ENCODE measurements around the gene REPS2. TPM values are rescaled to one million over a fixed set of nuclear protein-coding genes. Genes with fewer than 3 reads are reported as not detected.

Gene REPS2
- polyA plus RNA-seq, 3 donors = 2.1 to 4.7 (median 3.6) TPM

GRCh38 chrX:16986169-16986568 is 39.7 kb downstream of the REPS2 start:
- no CpG with 5 or more reads among the region's 2 CpGs for WGBS (ENCODE audit: insufficient coverage)

GRCh38 chrX:16989750-16990149 is 43.3 kb downstream of the REPS2 start:
- TF ChIP-seq CTCF (IDR thresholded peaks at IDR 0.05) = no peak
- H3K9ac ChIP-seq (ENCODE audit: insufficient read depth, low read length, poor library complexity, severe bottlenecking) = no peak overlapping the region
- H3K9me3 ChIP-seq (replicated peaks in 1 of 2; ENCODE audit: control insufficient read depth in 1 of 2, insufficient read depth in 1 of 2, low read length in 2 of 2) = peaks cover 0 to 4% of the 10 kb centered on the region in 2 donors
- H3K36me3 Mint-ChIP-seq = peaks cover 0 to 2% of the 10 kb centered on the region in 2 donors
- H3K36me3 ChIP-seq (replicated peaks in 1 of 2; ENCODE audit: control insufficient read depth in 1 of 2, insufficient read depth in 2 of 2, low read length in 2 of 2) = no peaks in the 10 kb centered on the region
- no peak for DNase-seq
- no peak overlapping the region for H3K27ac ChIP-seq (ENCODE audit: low read depth in 1 of 2, low read length in 2 of 2)
- no peaks in the 10 kb centered on the region for H4K20me1 ChIP-seq (ENCODE audit: insufficient read depth, low read length)
- H3K27ac Mint-ChIP-seq = no peak overlapping the region
- no peaks in the 10 kb centered on the region for H3K79me2 ChIP-seq (ENCODE audit: insufficient read depth, low read length)
- H3K4me1 ChIP-seq (ENCODE audit: control insufficient read depth in 1 of 2, insufficient read depth in 2 of 2, low read length in 2 of 2) = no peaks in the 10 kb centered on the region
- H3K4me3 ChIP-seq (replicated peaks in 1 of 3; ENCODE audit: low read depth in 2 of 3, low read length in 3 of 3) = no peak overlapping the region
- H3K4me3 Mint-ChIP-seq = no peak overlapping the region
- peaks cover 0 to 22% (median 0%) of the 10 kb centered on the region in 3 donors for H3K27me3 Mint-ChIP-seq (ENCODE audit: low read depth in 3 of 3)
- H3K27me3 ChIP-seq (ENCODE audit: control insufficient read depth in 2 of 2, insufficient read depth in 2 of 2, low read length in 2 of 2) = peaks cover 0 to 25% of the 10 kb centered on the region in 2 donors
- no peak overlapping the region for H3K4me2 ChIP-seq (replicated peaks; ENCODE audit: extremely low read depth, low read length, poor library complexity, severe bottlenecking)
- H2AFZ ChIP-seq (ENCODE audit: insufficient read depth, low read depth, low read length, poor library complexity, severe bottlenecking) = no peak overlapping the region
- intact Hi-C loops (cut with micrococcal nuclease) = no loop called here
- H3K4me1 Mint-ChIP-seq = no peaks in the 10 kb centered on the region
- H3K9me3 Mint-ChIP-seq = peaks cover 0 to 10% (median 0%) of the 10 kb centered on the region in 7 donors

More at GRCh38 chrX:16986169-16986568, 39.7 kb downstream of the REPS2 start:
- no peak overlapping the region for H3K27ac ChIP-seq (ENCODE audit: low read depth in 1 of 2, low read length in 2 of 2)
- no peak overlapping the region for H3K4me3 ChIP-seq (replicated peaks in 1 of 3; ENCODE audit: low read depth in 2 of 3, low read length in 3 of 3)
- no peak overlapping the region for H3K9ac ChIP-seq (ENCODE audit: insufficient read depth, low read length, poor library complexity, severe bottlenecking)
- no peaks in the 10 kb centered on the region for H4K20me1 ChIP-seq (ENCODE audit: insufficient read depth, low read length)
- H3K4me1 ChIP-seq (ENCODE audit: control insufficient read depth in 1 of 2, insufficient read depth in 2 of 2, low read length in 2 of 2) = no peaks in the 10 kb centered on the region
- no peak overlapping the region for H3K4me3 Mint-ChIP-seq
- no peaks in the 10 kb centered on the region for H3K36me3 ChIP-seq (replicated peaks in 1 of 2; ENCODE audit: control insufficient read depth in 1 of 2, insufficient read depth in 2 of 2, low read length in 2 of 2)
- no peak for TF ChIP-seq CTCF (IDR thresholded peaks at IDR 0.05)
- H3K4me2 ChIP-seq (replicated peaks; ENCODE audit: extremely low read depth, low read length, poor library complexity, severe bottlenecking) = no peak overlapping the region
- no peaks in the 10 kb centered on the region for H3K79me2 ChIP-seq (ENCODE audit: insufficient read depth, low read length)
- peaks cover 0 to 20% of the 10 kb centered on the region in 2 donors for H3K27me3 ChIP-seq (ENCODE audit: control insufficient read depth in 2 of 2, insufficient read depth in 2 of 2, low read length in 2 of 2)
- H3K9me3 ChIP-seq (replicated peaks in 1 of 2; ENCODE audit: control insufficient read depth in 1 of 2, insufficient read depth in 1 of 2, low read length in 2 of 2) = peaks cover 0 to 4% of the 10 kb centered on the region in 2 donors
- H3K36me3 Mint-ChIP-seq = peaks cover 0 to 4% of the 10 kb centered on the region in 2 donors
- peaks cover 0 to 14% (median 2%) of the 10 kb centered on the region in 7 donors for H3K9me3 Mint-ChIP-seq
- no peaks in the 10 kb centered on the region for H3K4me1 Mint-ChIP-seq
- no peak overlapping the region for H3K27ac Mint-ChIP-seq
- DNase-seq = no peak
- H3K27me3 Mint-ChIP-seq (ENCODE audit: low read depth in 3 of 3) = peaks cover 0 to 35% (median 0%) of the 10 kb centered on the region in 3 donors
- H2AFZ ChIP-seq (ENCODE audit: insufficient read depth, low read depth, low read length, poor library complexity, severe bottlenecking) = no peak overlapping the region
- intact Hi-C loops (cut with micrococcal nuclease) = no loop called here
